Measurements from ENCODE around the gene SLC18A2.
A peak's percentile ranks its signal among the peaks of the same experiment; 100 is the strongest.

The SLC18A2 gene

DNA sequence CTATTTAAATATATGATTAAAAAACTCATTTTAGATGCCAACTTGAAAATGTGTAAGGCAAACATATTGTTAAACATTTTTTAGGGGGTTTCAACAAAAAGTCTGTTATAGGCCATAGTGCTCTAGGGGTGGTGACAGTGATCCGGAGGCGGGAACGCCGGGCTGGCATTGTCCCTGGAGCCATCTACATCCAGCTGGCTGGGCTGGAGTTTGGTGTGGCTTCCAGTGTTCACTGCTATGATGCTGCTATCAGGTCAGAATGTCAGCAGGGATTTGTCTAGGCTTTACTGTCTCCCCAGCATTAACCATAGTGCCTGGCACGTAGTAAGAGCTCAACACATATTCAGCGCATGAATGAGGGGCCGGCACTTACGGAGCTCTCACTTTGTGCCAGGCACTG lies 1.9 kb upstream of the SLC18A2 start:
- no peak for DNase-seq

- DNase-seq: peak; percentile 40
These were observed 943 bp upstream of the SLC18A2 start for GRCh38 chr10:117239721-117240620.

DNA sequence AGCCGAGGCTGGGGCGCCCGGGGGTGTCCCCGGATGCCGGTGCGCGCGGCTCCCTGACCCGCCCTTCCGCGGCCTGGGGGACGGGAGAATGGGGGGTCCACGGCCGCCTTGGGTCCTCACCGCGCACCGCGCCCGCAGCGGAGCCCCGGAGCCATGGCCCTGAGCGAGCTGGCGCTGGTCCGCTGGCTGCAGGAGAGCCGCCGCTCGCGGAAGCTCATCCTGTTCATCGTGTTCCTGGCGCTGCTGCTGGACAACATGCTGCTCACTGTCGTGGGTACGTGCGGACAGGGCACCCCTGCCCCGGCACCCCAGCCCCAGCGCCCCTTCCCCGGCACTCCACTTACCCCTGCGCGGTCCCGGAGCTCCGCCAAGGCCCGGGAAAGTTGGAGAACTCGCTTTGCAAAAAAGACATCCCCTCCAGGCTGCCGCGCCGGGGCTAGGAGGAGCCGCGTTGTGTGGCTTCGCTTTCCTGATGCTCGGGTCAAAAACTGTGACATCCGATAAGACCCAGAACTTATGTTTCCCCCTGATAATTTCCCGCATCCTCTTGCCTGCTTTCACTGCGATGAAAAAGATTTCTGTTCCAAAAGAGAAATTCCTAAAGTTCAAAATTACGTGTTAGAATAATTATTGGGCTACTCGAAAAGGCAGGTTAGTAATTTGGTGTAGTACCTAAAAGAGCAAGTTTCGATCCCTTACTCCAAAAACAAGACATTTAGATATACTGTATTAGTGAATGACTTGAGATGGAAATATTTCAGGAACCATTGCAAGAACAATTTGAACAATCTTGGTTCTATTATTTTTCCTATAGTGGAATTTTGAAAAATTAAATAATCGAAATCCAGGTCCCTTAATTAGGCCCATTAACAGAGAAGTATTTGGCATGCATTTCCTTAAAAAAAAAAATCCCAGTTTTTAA lies 888 bp downstream of the SLC18A2 start:
- no peak for DNase-seq

DNA sequence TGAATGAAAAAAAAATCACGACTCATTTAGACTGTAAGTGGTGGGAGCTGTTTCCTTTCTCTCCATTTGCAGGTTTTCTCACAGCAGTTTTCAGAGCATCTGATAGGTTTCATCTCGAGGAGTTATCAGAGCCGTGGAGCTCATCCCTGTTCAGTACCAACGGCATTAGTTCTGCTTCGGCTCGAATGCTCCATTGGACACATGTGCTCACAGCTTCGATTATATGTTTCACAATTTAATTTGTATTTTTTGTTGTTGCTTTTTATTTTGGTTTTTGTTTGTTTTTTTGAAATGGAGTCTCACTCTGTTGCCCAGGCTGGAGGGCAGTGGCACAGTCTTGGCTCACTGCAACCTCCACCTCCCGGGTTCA lies 1.5 kb downstream of the SLC18A2 start:
- no peak for DNase-seq

GRCh38 chr10:117246997-117247671 lies 6.2 kb downstream of the SLC18A2 start:
- no peak for DNase-seq

DNA sequence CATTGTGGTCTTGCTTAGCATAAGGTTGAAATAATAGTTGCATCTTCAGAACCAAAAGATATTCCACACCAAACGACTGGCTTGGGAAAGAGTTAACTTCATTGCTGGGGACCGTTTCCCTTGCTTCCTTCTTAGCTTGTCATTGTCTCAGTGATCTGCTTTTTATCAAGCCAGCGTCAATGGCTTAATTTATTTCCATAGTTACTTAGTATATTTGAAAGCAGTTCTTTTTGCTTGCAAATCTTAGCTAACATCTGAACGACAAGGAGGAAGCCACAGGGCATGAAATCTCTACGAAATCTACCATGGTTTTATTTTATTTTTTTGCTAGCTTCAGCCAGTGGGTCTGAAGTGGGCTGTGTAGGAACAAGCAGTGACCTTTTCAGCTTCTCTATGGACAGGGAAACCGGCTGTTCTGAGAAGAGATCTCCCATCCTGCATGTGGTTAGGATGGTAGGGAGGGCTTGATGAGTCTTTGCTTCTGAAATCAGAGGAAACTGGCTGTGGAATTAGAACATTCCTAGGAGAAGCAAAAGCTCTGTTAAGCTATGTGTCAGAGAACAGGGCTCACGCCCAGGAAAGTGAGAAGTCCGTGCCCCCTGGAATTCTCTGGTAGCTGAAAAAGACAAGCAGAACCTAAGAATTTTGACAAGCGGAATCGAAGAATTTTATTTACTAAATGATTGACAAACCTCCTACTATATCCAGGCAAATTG lies 8.0 kb downstream of the SLC18A2 start:
- no peak for DNase-seq

- no peak for DNase-seq
These were observed 8.7 kb downstream of the SLC18A2 start for GRCh38 chr10:117249493-117250093.

- DNase-seq: no peak
These were observed 9.5 kb downstream of the SLC18A2 start for GRCh38 chr10:117250411-117250810.

GRCh38 chr10:117253908-117254307 lies 13.0 kb downstream of the SLC18A2 start:
- no peak for DNase-seq

- DNase-seq: no peak
These were observed 13.4 kb downstream of the SLC18A2 start for GRCh38 chr10:117254338-117254737.

DNA sequence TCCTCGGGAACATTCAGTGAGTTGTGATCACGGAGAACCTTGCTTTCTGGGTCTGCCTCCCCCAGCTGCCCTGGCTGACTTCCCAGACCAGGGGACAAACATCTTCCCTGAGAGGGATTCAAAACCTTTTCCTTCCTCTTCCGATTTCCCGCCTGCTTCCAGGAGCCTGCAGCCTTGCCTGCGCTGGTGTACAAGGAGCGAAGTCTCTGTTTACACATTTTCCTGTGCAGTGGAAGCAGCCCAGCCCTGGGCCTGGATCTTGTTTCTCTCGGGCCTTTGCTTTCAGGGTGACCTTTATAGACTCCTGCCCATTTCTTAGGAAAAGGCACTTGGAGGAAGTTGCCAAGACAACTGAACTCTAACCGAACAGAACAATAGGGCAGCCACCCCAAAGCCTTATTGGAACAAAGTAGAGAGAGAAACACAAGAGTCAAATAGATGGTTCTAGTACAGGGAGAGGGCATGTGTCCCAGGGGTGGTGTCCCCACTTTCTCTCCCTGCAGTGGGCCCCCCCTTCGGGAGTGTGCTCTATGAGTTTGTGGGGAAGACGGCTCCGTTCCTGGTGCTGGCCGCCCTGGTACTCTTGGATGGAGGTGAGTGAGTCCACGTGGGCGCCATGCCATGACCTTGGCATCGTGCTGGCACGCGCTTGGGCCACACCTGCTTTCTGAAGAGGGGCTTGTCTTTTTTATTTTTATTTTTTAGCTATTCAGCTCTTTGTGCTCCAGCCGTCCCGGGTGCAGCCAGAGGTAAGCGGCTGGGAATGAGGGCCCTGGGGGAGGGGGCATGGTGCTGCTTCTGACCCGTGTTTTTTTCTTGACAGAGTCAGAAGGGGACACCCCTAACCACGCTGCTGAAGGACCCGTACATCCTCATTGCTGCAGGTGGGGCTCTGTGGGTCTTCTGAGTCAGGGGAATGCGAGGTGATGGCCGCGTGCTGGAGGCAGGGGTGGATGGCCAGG lies 14.1 kb downstream of the SLC18A2 start:
- DNase-seq: no peak

DNA sequence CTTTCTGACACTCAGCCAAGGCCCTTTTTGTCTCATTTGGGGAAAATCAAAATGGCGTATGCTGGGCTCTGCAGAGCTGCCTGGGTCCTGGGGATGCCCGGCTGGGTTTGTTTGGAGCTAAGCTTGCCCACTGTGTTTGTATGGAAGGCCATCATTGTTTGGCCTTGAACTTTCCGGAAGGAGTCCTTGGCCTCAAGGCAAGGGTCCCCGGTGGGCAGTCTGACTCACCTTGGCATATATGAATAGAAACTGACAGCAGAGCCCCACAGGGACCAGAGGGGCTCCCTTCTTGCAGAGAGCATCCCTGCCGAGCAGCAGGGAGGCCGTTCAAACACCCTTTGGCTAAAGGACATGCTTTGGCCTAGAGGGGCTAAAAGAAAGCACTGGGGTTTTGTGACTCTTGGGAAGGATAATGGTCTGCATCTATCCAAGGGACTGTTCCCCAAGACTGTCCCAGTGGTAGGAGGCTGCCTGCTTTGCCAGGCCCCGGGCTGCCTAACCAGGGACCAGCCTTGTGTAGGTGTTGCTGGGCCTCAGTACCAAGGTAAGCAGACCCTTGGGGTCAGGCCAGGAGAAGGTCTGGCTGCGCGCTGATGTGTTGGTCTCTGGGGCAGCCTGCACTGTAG lies 15.0 kb downstream of the SLC18A2 start:
- no peak for DNase-seq

- no peak for DNase-seq
These were observed 16.0 kb downstream of the SLC18A2 start for GRCh38 chr10:117256910-117257309.

- DNase-seq: no peak
These were observed 16.8 kb downstream of the SLC18A2 start for GRCh38 chr10:117257721-117258120.

DNA sequence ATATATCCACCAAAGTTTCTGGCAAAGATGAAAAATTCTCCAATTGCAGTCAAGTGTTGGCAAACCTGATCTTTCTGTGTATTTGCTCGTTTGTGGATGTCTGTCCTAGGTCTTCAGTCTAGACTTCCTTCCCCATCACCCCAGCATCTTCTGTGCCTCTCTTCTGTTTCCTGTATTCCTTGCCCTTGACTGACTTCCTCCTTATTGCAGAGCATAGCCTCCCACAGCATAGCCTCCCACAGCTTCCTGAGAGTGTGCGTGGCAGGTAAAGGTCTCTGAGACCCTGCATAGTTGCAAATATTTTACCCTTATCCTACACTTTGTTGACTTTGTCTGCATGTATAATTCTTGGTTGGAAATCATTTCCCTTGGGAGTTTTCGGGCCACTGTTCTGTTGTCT lies 18.4 kb downstream of the SLC18A2 start:
- DNase-seq: no peak

DNA sequence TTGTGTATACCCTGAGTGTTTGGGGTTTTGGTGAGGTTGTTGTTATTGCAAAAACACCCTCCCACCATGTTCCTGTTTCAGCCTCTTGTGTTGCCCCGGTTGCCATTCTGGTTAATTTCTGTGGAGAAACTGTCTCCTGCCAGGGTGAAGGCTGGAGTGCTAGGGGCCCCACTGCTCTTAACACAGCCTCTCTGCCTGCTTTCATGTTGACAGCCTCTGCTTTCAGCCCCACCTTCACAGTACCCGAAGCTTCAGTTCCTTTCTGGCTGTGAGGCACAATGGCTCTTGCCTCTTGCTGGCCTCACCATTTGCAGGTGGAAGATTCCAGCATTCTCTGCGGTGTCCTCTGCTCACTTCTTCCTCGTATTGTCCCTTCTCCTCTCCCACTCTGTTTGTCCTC lies 19.2 kb downstream of the SLC18A2 start:
- no peak for DNase-seq

GRCh38 chr10:117261501-117261900 lies 20.6 kb downstream of the SLC18A2 start:
- DNase-seq: no peak

GRCh38 chr10:117262291-117262902 lies 21.5 kb downstream of the SLC18A2 start:
- no peak for DNase-seq

DNA sequence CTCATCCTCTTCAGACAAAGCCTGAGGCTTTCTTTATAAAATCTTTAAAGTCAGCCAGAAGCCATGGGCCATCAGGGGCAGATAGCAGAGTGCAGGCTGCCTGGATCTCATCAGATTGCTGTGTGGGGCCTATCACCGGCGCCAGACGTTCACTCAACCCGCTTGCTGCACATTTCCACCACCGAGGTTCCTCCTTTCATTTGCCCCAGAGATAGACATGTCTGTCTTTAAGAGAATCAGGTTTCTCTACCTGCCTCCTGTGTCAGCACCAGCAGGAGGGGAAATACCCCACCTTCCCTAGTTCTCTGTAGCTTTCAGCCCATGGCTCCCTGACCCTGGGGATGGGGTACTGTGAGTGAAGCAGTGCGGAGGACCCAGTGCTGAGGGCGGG lies 22.0 kb downstream of the SLC18A2 start:
- DNase-seq: no peak

- DNase-seq: peak; percentile 38
These were observed 23.9 kb downstream of the SLC18A2 start for GRCh38 chr10:117264782-117265181.
